Middle frontal gyrus (tissue), 1 donor: ENCODE measurements around the gene MROH2A.
A peak's percentile ranks its signal among the peaks of the same experiment; 100 is the strongest.
"Not testable (repeated sequence)": the region's sequence is repeated elsewhere in the genome, so short reads cannot be mapped to it uniquely, and the experiment has no call there.

Experiments used
- DNase-seq: peaks from one replicate; pipeline ENCODE4 v3.0.0-alpha.2; 2015; ENCODE audit warnings: low spot score; ENCODE audit errors: extremely low spot score

Gene MROH2A

DNA sequence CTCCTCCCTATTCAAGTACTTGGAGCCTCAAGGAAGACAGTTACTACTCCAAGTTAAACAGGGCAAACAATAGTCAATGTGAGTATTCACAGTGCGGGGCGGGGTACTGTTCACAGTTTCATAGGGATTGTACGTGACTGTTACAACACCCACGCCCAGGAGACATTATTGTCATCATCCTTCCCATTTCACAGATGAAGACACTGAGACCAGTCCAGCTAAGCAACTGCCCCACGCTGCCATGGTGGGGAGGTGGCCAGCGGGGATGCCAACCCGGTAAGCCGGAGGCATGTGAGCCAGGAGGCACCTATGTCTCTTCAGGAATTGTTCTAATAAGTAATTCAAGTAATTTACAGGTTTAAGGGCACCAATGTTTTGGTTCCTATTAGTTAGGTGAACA, 75.2 kb downstream of the MROH2A start:
- no peak for DNase-seq

DNA sequence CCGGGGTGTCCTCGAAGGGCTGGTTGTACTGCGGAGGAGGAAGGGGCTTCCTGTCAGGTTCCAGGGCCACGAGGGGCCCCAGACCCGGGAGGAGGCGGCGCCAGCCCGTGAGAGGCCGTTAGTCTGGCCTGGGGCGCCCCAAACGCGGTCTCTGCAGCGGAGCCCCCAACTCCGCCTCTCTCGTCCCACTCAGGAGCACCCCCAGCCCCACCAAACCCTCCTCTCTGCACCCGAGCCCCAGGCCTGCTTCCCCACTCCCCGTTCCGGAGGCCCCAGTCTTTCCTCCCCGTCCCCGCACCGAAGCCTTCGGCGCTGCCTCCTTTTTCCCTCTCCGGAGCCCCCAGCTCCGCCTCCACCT, 75.7 kb downstream of the MROH2A start:
- no peak for DNase-seq

DNA sequence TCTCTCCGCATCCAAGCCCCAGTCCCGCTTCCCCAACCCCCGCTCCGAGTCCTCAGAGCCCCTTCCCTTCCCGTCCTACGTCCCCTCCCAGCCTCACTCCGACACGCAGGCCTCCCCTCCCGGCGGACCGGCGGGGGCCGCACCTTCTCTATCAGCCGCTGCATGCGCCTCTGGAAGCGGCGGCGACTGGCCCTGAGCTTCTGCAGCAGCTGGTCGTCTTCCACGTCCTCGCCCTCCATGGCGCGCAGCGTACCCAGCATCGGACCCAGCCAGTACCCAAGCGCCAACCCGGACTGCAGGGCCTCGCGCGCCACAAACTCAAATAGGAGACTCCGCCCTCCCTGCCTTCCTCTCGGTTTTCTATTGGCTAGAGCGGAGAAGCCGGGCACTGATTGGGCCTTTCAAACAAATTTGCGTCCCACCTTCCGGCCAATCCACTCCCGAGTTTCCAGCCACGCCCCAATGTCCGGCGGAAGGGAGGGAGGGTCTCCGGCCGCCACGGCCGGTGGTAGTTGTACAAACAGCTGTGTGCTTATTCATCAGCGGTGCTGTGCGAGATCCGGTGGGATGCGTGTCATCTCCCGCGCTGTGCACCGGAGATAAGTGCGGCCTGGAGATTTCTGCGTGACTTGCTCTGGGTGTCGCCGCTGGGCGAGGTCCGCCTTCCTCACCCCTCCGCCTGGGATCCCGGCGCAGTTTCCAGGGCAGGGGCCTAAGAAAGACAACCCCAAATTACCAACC, 76.3 kb downstream of the MROH2A start, which contains the start of gene HJURP:
Gene HJURP (minus strand): TSS at position 295 of the 741 bp plus-strand sequence. CDS start 35 bp downstream, at position 260.
- DNase-seq: peak; percentile 90

DNA sequence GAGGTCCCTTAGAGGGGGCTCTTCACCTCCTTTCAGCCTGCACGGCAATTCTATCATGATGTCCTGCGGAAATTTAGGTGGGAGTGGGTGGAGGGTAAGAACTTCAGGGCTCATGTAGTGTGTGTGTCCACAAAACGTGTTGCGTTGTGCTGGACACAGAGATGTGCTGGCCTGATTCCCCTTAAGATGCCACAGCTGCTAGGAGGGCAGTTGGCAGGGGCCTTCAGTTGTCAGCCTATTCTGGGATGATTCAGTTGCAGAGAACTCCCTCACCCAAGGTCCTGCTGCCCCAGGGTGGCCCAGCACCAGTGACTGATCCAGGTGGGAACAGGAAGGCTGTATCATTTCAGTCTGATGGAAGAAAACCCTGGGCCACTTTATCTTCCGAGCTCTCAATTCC, 77.2 kb downstream of the MROH2A start:
- DNase-seq: no peak

DNA sequence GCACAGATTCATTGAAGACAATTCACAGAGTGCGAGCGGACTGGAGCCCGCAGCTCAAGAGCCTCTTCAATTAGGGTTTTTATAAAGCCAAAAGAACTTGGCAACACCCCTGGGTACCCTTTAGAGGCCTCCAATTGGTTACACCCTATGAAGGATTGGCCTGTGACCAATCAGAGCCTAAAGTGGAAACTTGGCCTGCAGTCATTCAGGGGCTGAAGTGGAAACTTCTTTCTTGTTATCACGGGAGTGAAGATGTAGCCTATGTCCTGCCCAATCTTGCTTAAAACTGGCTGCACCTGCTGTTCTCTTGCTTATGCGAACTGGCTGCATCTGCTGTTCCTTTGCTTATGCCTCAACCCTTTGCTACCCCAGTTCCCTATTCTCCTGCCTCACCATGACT, 78.1 kb downstream of the MROH2A start:
- DNase-seq: no peak

DNA sequence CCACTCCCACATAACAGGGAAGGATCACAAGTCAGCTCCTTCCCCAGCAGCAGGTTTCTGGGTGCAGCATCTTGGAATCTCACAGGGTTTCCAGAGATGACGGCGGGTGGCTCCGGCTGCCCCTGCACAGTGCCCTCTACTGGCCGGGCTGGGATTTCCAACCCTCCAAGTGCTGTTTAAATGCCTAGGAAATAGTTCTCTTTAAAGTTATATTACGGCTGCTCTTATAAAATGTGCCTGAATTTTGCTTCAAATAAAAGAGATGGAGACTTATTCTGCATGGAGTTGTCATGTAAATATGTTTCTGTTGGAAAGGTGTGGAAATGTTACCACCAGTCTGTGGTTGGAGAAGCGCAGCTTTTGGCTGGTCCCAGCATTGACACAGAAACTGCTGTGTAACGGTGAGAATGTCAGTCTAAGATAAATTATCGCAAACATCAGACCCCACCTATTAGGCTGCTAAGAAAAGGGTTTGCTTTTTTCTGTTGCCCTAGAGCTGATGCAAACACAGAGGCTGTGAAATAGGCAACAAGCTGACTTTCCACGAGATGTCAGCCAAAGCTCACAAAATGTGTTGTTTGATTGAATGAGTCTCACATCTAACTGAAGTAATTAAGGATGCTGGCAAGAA, 79.5 kb downstream of the MROH2A start:
- DNase-seq: no peak

DNA sequence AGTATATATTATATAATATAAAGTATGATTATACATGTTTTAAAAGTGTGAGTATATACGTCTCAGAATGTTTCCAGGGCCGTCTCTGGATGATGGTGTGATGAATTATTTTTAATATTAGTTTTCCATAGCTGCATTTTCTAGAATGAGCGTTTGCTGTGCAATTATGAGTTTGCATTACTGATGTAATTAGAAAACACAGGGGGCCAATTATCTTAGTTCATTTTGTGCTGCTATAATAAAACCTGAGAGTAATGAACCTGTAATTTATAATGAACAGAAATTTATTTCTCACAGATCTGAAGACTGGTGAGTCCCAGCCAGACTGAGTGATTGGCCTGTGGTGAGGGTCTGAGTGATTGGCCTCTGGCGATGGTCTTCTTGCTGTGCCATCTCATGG, 80.2 kb downstream of the MROH2A start:
- DNase-seq: no peak

DNA sequence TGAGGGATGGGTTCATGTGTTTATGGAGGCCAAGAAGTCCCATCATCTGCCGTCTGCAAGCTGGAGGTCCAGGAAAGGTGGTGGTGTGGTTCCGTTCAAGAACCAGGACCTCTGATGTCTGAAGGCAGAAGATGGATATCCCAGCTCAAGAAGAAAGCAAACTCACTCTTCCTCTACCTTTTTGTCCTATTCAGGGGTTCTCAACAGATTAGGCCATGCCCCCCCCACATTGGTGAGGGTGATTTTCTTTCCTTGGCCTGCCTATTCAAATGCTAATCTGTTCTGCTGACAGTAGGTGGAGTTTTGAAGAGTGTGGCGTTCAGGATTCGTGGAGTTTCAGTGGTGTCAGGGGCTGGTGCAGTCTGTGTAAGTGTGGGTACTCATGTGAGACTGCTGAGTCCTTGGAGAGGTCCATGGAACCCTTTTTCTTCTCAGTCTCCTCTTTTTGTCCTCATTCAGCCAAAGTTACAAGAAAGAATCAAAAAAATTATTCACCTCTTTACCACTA, 84.2 kb downstream of the MROH2A start:
- no peak for DNase-seq

DNA sequence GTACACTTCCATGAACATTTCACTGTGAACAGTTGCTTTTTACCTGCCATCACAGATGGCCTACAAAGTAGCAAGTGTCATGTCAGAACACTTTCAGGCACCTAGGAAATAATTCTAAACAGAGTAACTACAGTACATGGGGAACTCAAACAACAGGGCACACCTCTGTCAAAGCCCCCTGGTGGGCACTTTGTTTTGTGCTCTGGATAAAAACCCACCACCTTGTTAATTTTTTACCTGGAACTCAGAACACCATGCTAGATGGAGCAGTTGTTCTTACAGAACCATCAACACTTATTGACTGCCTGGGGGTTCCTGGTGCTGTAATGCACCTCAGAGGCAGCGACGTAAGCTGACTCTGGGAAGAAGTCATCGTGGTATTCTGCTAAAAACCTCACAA, 87.7 kb downstream of the MROH2A start:
- no peak for DNase-seq

DNA sequence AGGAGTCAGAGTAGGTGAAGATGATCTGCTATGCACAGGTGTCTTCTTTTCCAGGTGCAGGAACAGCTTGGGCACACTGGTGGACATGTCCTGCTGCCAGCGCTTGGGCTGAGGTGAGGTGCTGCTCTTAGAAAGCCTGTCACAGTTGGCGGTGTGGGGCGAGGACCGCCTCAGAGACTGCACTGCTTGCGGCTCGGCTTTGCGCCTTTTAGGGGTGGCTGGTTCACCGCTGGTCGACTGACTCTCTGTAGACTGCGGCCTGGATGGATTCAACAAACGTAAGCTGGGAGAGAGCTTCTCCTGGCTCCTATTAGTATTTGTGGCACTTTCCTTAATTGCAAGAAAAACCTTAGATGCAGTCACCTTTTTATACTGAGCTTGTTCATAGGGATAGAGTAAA, 88.3 kb downstream of the MROH2A start:
- DNase-seq: no peak

DNA sequence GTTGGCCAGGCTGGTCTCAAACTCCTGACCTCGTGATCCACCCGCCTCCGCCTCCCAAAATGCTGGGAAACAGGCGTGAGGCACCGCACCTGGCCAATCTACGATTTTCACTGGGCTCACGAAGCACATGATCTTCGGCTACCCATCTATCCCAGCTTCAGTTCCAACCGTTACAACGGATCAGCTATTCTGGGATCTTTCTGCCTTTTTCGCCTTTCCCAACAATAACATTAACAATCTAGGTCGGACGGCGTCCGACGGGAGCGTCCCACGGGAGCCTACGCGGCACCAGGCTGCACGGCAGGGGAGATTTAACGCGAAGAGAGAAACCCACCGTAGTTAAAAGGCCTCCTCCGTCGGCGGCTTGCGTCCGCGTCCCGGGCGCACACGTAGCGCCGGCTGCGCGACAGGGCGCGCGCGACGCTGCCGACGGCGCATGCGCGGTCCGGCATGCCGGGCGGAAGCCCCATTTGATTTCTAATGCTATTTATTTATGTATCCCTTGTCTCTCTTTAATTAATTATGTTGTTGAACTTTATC, 89.9 kb downstream of the MROH2A start, which contains the start of gene MSL3B:
Gene MSL3B (minus strand): TSS at position 394 of the 540 bp plus-strand sequence.
- no peak for DNase-seq

DNA sequence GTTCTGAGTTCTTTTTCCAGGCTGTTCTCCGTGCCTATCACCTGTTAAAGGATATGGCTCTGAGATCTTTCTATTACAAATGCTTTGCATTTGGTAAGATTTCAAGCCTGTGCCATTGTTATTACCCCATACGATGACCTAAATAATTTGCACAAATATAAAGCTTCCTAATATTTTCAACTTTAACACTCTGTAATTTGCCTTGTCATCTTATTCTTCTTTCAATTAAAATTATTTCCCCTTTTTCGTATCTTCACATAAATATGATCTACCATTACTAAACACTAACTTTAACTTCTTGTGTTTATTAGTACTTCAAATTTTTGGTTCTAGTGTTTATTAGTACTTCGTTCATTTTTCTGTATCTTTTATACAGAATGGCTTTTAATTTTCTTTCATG, 93.3 kb downstream of the MROH2A start:
- no peak for DNase-seq

DNA sequence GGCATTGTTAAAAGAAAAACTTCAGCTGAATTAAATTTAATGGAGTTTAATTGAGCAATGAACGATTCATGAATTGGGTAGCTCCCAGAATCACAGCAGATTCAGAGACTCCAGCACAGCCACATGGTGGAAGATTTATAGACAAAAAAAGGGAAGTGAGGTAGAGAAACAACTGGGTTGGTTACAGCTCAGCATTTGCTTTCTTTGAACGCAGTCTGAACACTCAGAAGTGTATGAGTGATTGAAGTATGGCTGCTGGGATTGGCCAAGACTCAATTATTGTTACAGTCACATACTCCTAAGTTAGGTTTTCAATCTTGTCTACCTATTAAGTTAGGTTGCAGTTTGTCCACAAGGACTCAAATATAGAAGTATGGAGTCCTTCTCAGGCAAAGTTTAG, 94.0 kb downstream of the MROH2A start:
- DNase-seq: not testable (repeated sequence)

DNA sequence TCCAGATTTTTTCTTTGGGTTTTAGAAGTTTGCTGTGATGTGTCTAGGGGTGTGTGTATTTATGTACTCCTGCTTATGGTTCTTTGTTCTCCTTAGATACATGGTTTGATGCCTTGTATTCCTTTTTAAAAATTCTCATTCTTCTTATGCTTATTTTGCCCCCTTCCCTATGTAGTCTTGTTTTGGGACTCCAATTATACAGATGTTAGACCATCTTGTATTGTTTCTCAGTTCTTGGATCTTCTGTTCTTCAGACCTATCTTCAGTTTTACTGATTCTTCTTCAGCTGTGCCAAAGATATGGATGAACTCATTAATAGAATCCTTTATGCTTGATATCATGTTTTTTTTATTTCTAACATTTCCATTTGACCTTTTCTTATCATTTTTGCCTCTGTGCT, 104.2 kb downstream of the MROH2A start:
- DNase-seq: no peak
